PC-3 (cell line): ENCODE data around the gene SCN10A. TPM values are rescaled to one million over a fixed set of nuclear protein-coding genes. Genes with fewer than 3 reads are reported as not detected.

Source experiments
- ATAC-seq: fragments of 200-7000 bp; cut with Tn5 transposase; 2 replicates; pipeline ENCODE4 v1.9.1; 2020; ENCODE audit warnings: mild to moderate bottlenecking, moderate library complexity
- BruUV-seq: library from RNA; stranded (reverse); fragments of 400-500 nt; replicated peaks from 2 replicates; lab custom pipeline; 2021; lab: Mats Ljungman, UMichigan
- CTCF ChIA-PET: fragments of 300-600 bp; sonication (Branson Sonifier 250); formaldehyde crosslinking; loops from one replicate; lab custom pipeline; 2022; ENCODE audit warnings: antibody characterized with exemption; lab: Charles Lee
- POLR2A ChIA-PET: fragments of 300-600 bp; sonication (Branson Sonifier 250); formaldehyde crosslinking; loops from one replicate; lab custom pipeline; 2022; ENCODE audit warnings: antibody characterized with exemption; ENCODE audit not compliant: unreplicated experiment; lab: Charles Lee
- DNase-seq: peaks from one replicate; pipeline ENCODE4 v3.0.0-alpha.2; 2015
- H2AFZ ChIP-seq: fragments of 300-600 bp; sonication (generic); 2 replicates; pipeline ENCODE4 v1.6.0; 2016; ENCODE audit warnings: antibody characterized with exemption, low read length
- H3F3A ChIP-seq: fragments of 300-600 bp; sonication (generic); one replicate; pipeline ENCODE4 v1.6.0; 2017; ENCODE audit warnings: antibody characterized with exemption, low read length, control low read depth, mild to moderate bottlenecking; ENCODE audit not compliant: unreplicated experiment
- H3K27ac ChIP-seq: fragments of 300-600 bp; sonication (generic); 2 replicates; pipeline ENCODE4 v1.5.1; 2016; ENCODE audit warnings: mild to moderate bottlenecking, low read length
- H3K27me3 ChIP-seq: fragments of 300-600 bp; sonication (generic); 2 replicates; pipeline ENCODE4 v1.6.1; 2016; ENCODE audit warnings: low read length, mixed read lengths
- H3K36me3 ChIP-seq: fragments of 300-600 bp; sonication (generic); 2 replicates; pipeline ENCODE4 v1.6.1; 2016; ENCODE audit warnings: low read depth, mixed run types, low read length, mixed read lengths
- H3K4me1 ChIP-seq: fragments of 300-600 bp; sonication (generic); 2 replicates; pipeline ENCODE4 v1.5.1; 2016; ENCODE audit warnings: low read length; ENCODE audit not compliant: insufficient read depth
- H3K4me2 ChIP-seq: fragments of 300-600 bp; sonication (generic); 2 replicates; pipeline ENCODE4 v1.6.0; 2016; ENCODE audit warnings: low read length
- H3K4me3 ChIP-seq: fragments of 300-600 bp; sonication (generic); 2 replicates; pipeline ENCODE4 v1.5.1; 2016; ENCODE audit warnings: mild to moderate bottlenecking, low read length, mixed read lengths
- H3K79me2 ChIP-seq: fragments of 300-600 bp; sonication (generic); 2 replicates; pipeline ENCODE4 v1.6.1; 2017; ENCODE audit warnings: low read length, mixed read lengths
- H3K9ac ChIP-seq: fragments of 300-600 bp; sonication (generic); 2 replicates; pipeline ENCODE4 v1.6.0; 2016; ENCODE audit warnings: mild to moderate bottlenecking, low read length
- H3K9me2 ChIP-seq: fragments of 300-600 bp; sonication (generic); replicated peaks from 2 replicates; pipeline ENCODE4 v1.6.1; 2016; ENCODE audit warnings: mixed run types, low read length, mixed read lengths
- H3K9me3 ChIP-seq: fragments of 300-600 bp; sonication (generic); 2 replicates; pipeline ENCODE4 v1.6.1; 2016; ENCODE audit warnings: low read length, mixed read lengths
- H4K20me1 ChIP-seq: fragments of 300-600 bp; sonication (generic); 2 replicates; pipeline ENCODE4 v1.6.1; 2016; ENCODE audit warnings: low read length, mixed read lengths
- CTCF ChIP-seq: fragments of 300-600 bp; sonication (generic); conservative IDR thresholded peaks from 2 replicates; pipeline ENCODE4 v1.5.1; 2017; ENCODE audit warnings: antibody characterized with exemption, low read depth, mild to moderate bottlenecking, low read length
- EZH2 ChIP-seq: fragments of 300-600 bp; sonication (generic); IDR thresholded peaks from one replicate; pipeline ENCODE4 v1.6.1; 2017; ENCODE audit warnings: antibody characterized with exemption, mild to moderate bottlenecking, low read length; ENCODE audit not compliant: unreplicated experiment
- EZH2phosphoT487 ChIP-seq: fragments of 300-600 bp; sonication (generic); IDR thresholded peaks from 2 replicates; pipeline ENCODE4 v1.6.1; 2018; ENCODE audit warnings: mild to moderate bottlenecking, antibody characterized with exemption, low read length, borderline replicate concordance
- intact Hi-C: fragments of 100-400 bp; cut with micrococcal nuclease; formaldehyde crosslinking; loops from 2 replicates; pipeline ENCODE4 v1.9.0; 2023
- total RNA-seq: library from RNA; depleted of rRNA; stranded (reverse); fragments of >200 nt; gene quantifications from 2 replicates; pipeline ENCODE4 v1.2.3, GENCODE V29; 2014

SCN10A gene
- total RNA-seq, 1 experiment from 2014 or later, result not detected

- POLR2A ChIA-PET, result no interaction called here
- no peaks in the 10 kb centered on the region for H3K36me3 ChIP-seq
- no peak overlapping the region for H3K4me2 ChIP-seq
- H3K9ac ChIP-seq, result no peak overlapping the region
- H3K4me1 ChIP-seq, result no peaks in the 10 kb centered on the region
- no peak overlapping the region for H3K27ac ChIP-seq
- intact Hi-C loops, result loop anchor here (5.0 kb wide), 1 partner anchor 345 kb away; the partner anchor contains the start of gene EXOG
- H3K79me2 ChIP-seq, result no peaks in the 10 kb centered on the region
- no TSS peak for BruUV-seq
- no peaks in the 10 kb centered on the region for H3K9me2 ChIP-seq
- no peaks in the 10 kb centered on the region for H3F3A ChIP-seq
- DNase-seq, result no peak
- ATAC-seq, result no peak
- TF ChIP-seq EZH2phosphoT487 (no peak), CTCF (no peak), EZH2 (no peak)
- peaks cover 53% of the 10 kb centered on the region for H3K27me3 ChIP-seq
- H2AFZ ChIP-seq, result no peak overlapping the region
- no peak overlapping the region for H3K4me3 ChIP-seq
- CTCF ChIA-PET, result no interaction called here
- no peaks in the 10 kb centered on the region for H3K9me3 ChIP-seq
- H4K20me1 ChIP-seq, result no peaks in the 10 kb centered on the region
These were observed 26.4 kb upstream of the SCN10A start for GRCh38 chr3:38842266-38842965.

- Histone ChIP-seq H3K9ac (no peak overlapping the region), H3K4me3 (no peak overlapping the region), H3K9me2 (no peaks in the 10 kb centered on the region), H3K27ac (no peak overlapping the region), H3K36me3 (no peaks in the 10 kb centered on the region), H3K27me3 (peaks cover 56% of the 10 kb centered on the region), H3K79me2 (no peaks in the 10 kb centered on the region), H3K4me1 (no peaks in the 10 kb centered on the region), H3F3A (no peaks in the 10 kb centered on the region), H4K20me1 (no peaks in the 10 kb centered on the region), H3K4me2 (no peak overlapping the region), H2AFZ (no peak overlapping the region), H3K9me3 (no peaks in the 10 kb centered on the region)
- BruUV-seq, result no TSS peak
- DNase-seq (no peak), ATAC-seq (no peak)
- TF ChIP-seq EZH2 (no peak), EZH2phosphoT487 (no peak), CTCF (no peak)
- CTCF ChIA-PET, result no interaction called here
- intact Hi-C loops, result loop anchor here (5.0 kb wide), 1 partner anchor 344 kb away; the partner anchor contains the start of gene EXOG
- POLR2A ChIA-PET, result no interaction called here
These were observed 25.0 kb upstream of the SCN10A start for GRCh38 chr3:38840987-38841386.

GRCh38 chr3:38837358-38837757 lies 21.3 kb upstream of the SCN10A start:
- no peaks in the 10 kb centered on the region for H3F3A ChIP-seq
- H3K9me2 ChIP-seq, result no peaks in the 10 kb centered on the region
- intact Hi-C loops, result no loop called here
- peaks cover 5% of the 10 kb centered on the region; the same call in 1 of the 2 replicates for H3K4me1 ChIP-seq
- no peak overlapping the region for H3K27ac ChIP-seq
- H3K4me3 ChIP-seq, result no peak overlapping the region
- H2AFZ ChIP-seq, result no peak overlapping the region
- CTCF ChIA-PET, result no interaction called here
- no peak overlapping the region for H3K4me2 ChIP-seq
- H3K36me3 ChIP-seq, result no peaks in the 10 kb centered on the region
- TF ChIP-seq EZH2, result no peak
- DNase-seq, result no peak
- POLR2A ChIA-PET, result no interaction called here
- H3K27me3 ChIP-seq, result peaks cover 43% of the 10 kb centered on the region
- no peaks in the 10 kb centered on the region for H3K79me2 ChIP-seq
- H3K9me3 ChIP-seq, result no peaks in the 10 kb centered on the region
- BruUV-seq, result no TSS peak
- H4K20me1 ChIP-seq, result no peaks in the 10 kb centered on the region
- no peak for ATAC-seq
- no peak overlapping the region for H3K9ac ChIP-seq
